WTC11 (cell line): Measurements from ENCODE around the gene TAX1BP3. TPM values are rescaled to one million over a fixed set of nuclear protein-coding genes. Genes with fewer than 3 reads are reported as not detected.

Source experiments
- ATAC-seq: fragments of 200-7000 bp; cut with Tn5 transposase; 2 replicates; pipeline ENCODE4 v1.10.0; 2021; ENCODE audit warnings: mild to moderate bottlenecking, moderate library complexity
- CTCF ChIA-PET: fragments of 300-600 bp; sonication (Branson Sonifier 250); formaldehyde crosslinking; loops from one replicate; lab custom pipeline; 2021; ENCODE audit warnings: antibody characterized with exemption; lab: Charles Lee
- POLR2A ChIA-PET: fragments of 350-600 bp; sonication (Branson Sonifier 250); formaldehyde crosslinking; loops from one replicate; lab custom pipeline; 2021; ENCODE audit warnings: antibody characterized with exemption; lab: Charles Lee
- DNase-seq: peaks from one replicate; pipeline ENCODE4 v3.0.0; 2021; ENCODE audit warnings: low spot score
- H3K27ac Mint-ChIP-seq: 2 replicates; pipeline ENCODE4 v1.8.0; 2021; ENCODE audit warnings: mixed read lengths
- H3K27me3 Mint-ChIP-seq: 2 replicates; pipeline ENCODE4 v1.8.0; 2021; ENCODE audit warnings: low read depth, mild to moderate bottlenecking, moderate library complexity, mixed read lengths
- H3K36me3 Mint-ChIP-seq: 2 replicates; pipeline ENCODE4 v1.8.0; 2021; ENCODE audit warnings: mixed read lengths
- H3K4me1 Mint-ChIP-seq: 2 replicates; pipeline ENCODE4 v1.8.0; 2022; ENCODE audit warnings: mixed read lengths
- H3K4me3 Mint-ChIP-seq: 2 replicates; pipeline ENCODE4 v1.8.0; 2021; ENCODE audit warnings: mild to moderate bottlenecking, moderate library complexity, mixed read lengths
- H3K9me3 Mint-ChIP-seq: 2 replicates; pipeline ENCODE4 v1.8.0; 2021; ENCODE audit warnings: mixed read lengths
- CDX4 ChIP-seq: fragments of 250-450 bp; sonication (Bioruptor Pico); IDR thresholded peaks from 2 replicates; pipeline ENCODE4 v1.9.0; 2021; ENCODE audit warnings: moderate library complexity, mild to moderate bottlenecking, inconsistent platforms, borderline replicate concordance
- CREB1 ChIP-seq: sonication (generic); formaldehyde crosslinking; IDR thresholded peaks from 2 replicates; pipeline ENCODE4 v1.8.0; 2023; ENCODE audit warnings: mild to moderate bottlenecking, missing genetic modification reagents
- EMX1 ChIP-seq: fragments of 250-450 bp; sonication (Bioruptor Pico); IDR thresholded peaks from 2 replicates; pipeline ENCODE4 v1.8.0; 2021; ENCODE audit warnings: mild to moderate bottlenecking
- NR1H2 ChIP-seq: sonication (generic); formaldehyde crosslinking; IDR thresholded peaks from 2 replicates; pipeline ENCODE4 v1.9.0; 2021; ENCODE audit warnings: mild to moderate bottlenecking, moderate library complexity, missing genetic modification reagents
- PRDM15 ChIP-seq: sonication (generic); formaldehyde crosslinking; IDR thresholded peaks from 2 replicates; pipeline ENCODE4 v1.8.0; 2022; ENCODE audit warnings: missing genetic modification reagents
- RORB ChIP-seq: fragments of 250-450 bp; sonication (Bioruptor Pico); IDR thresholded peaks from 2 replicates; pipeline ENCODE4 v1.9.0; 2021; ENCODE audit warnings: mild to moderate bottlenecking
- ZNF219 ChIP-seq: sonication (generic); formaldehyde crosslinking; IDR thresholded peaks from 2 replicates; pipeline ENCODE4 v1.8.0; 2023; ENCODE audit warnings: missing genetic modification reagents, mild to moderate bottlenecking, borderline replicate concordance
- ZNF423 ChIP-seq: fragments of 250-450 bp; sonication (Bioruptor Pico); IDR thresholded peaks from 2 replicates; pipeline ENCODE4 v2.1.2; 2022; ENCODE audit warnings: mild to moderate bottlenecking, moderate library complexity
- ZNF425 ChIP-seq: fragments of 250-450 bp; sonication (Bioruptor Pico); conservative IDR thresholded peaks from 2 replicates; pipeline ENCODE4 v1.9.0; 2021; ENCODE audit warnings: mild to moderate bottlenecking
- total RNA-seq: library from RNA; stranded (reverse); gene quantifications from 3 replicates; pipeline ENCODE4 v1.2.3, GENCODE V29; 2021
- TF ChIP-seq, protein P1 (sequence below): sonication (generic); formaldehyde crosslinking; IDR thresholded peaks from 2 replicates; pipeline ENCODE4 v1.8.1; 2022; ENCODE audit warnings: missing genetic modification reagents, borderline replicate concordance
- TF ChIP-seq, protein P2 (sequence below): fragments of 250-450 bp; sonication (Bioruptor Pico); IDR thresholded peaks from 2 replicates; pipeline ENCODE4 v1.8.0; 2021; ENCODE audit warnings: mild to moderate bottlenecking
- TF ChIP-seq, protein P3 (sequence below): fragments of 250-450 bp; sonication (Bioruptor Pico); IDR thresholded peaks from 2 replicates; pipeline ENCODE4 v2.1.2; 2022; ENCODE audit warnings: mild to moderate bottlenecking, moderate library complexity

Gene TAX1BP3
- total RNA-seq, 1 experiment from 2014 or later = 76.2 TPM

DNA sequence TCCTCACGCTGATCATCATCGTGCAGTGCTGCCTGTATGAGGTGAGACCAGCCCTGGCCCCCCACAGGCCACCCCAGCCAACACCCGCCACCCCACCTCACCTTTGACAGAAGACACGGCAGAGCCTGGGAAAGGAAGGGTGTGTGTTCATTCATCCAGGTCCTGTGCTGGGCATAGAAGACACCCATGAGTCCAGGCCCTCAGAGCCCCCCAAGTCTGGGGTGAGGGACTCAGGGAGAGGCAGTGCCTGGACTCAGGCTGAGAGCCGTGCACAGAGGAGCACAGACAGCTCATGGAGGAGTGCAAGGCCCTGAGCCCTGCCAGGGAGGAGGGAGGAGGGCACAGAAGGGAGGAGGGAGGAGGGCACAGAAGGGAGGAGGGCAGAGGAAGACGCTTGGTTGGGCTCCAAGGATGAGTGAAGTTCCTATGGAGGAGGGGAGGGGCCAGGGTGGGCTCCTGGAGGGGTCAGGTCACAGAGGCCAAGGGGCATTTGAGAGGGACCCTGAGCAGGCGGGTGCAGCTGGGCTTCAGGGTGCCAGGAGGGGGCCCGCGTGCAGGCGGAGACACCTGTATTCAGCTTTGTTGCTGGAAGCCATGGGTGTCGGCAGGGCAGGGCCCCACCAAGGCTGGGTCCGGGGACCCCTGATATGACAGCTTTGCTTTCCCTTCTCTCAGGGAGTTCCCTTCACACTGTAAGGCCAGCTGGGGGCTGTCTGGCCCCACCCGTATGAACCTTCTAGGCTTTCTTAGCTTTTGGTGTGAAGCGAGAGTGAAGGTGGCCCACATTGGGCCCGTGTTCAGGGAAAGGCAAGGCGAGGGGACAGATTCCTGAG lies 11.4 kb downstream of the TAX1BP3 start:
- Mint-ChIP-seq H3K4me1 (no peaks in the 10 kb centered on the region), H3K27me3 (no peaks in the 10 kb centered on the region), H3K9me3 (no peaks in the 10 kb centered on the region), H3K27ac (no peak overlapping the region; the same call in 1 of the 2 replicates)
- POLR2A ChIA-PET = interaction anchor here (0.6 kb wide), 1 partner anchor 74 kb away, joined by 3 read pairs; no protein-coding TSS in a partner anchor
- ATAC-seq (no peak), DNase-seq (no peak)
- TF ChIP-seq NR1H2 (no peak), ZNF423 (CRISPR knock-in tag) (no peak), CREB1 (CRISPR knock-in tag) (no peak), RORB (CRISPR knock-in tag) (no peak)
- TF ChIP-seq, protein P1, sequence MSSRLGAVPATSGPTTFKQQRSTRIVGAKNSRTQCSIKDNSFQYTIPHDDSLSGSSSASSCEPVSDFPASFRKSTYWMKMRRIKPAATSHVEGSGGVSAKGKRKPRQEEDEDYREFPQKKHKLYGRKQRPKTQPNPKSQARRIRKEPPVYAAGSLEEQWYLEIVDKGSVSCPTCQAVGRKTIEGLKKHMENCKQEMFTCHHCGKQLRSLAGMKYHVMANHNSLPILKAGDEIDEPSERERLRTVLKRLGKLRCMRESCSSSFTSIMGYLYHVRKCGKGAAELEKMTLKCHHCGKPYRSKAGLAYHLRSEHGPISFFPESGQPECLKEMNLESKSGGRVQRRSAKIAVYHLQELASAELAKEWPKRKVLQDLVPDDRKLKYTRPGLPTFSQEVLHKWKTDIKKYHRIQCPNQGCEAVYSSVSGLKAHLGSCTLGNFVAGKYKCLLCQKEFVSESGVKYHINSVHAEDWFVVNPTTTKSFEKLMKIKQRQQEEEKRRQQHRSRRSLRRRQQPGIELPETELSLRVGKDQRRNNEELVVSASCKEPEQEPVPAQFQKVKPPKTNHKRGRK = no peak
- TF ChIP-seq, all 79 proteins: peak for 0
- H3K36me3 Mint-ChIP-seq = no peaks in the 10 kb centered on the region
- CTCF ChIA-PET = interaction anchor here (0.6 to 1.4 kb wide), 2 partner anchors 11 to 26 kb away, joined by 3 to 4 read pairs; no protein-coding TSS in a partner anchor
- no peak overlapping the region for H3K4me3 Mint-ChIP-seq

GRCh38 chr17:3656353-3656752 lies 12.0 kb downstream of the TAX1BP3 start:
- Mint-ChIP-seq H3K27ac (no peak overlapping the region; the same call in 1 of the 2 replicates), H3K36me3 (no peaks in the 10 kb centered on the region), H3K4me1 (no peaks in the 10 kb centered on the region), H3K9me3 (no peaks in the 10 kb centered on the region), H3K27me3 (no peaks in the 10 kb centered on the region), H3K4me3 (no peak overlapping the region)
- TF ChIP-seq, protein P2, sequence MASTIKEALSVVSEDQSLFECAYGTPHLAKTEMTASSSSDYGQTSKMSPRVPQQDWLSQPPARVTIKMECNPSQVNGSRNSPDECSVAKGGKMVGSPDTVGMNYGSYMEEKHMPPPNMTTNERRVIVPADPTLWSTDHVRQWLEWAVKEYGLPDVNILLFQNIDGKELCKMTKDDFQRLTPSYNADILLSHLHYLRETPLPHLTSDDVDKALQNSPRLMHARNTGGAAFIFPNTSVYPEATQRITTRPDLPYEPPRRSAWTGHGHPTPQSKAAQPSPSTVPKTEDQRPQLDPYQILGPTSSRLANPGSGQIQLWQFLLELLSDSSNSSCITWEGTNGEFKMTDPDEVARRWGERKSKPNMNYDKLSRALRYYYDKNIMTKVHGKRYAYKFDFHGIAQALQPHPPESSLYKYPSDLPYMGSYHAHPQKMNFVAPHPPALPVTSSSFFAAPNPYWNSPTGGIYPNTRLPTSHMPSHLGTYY = no peak
- POLR2A ChIA-PET = interaction anchor here (0.6 kb wide), 1 partner anchor 74 kb away, joined by 3 read pairs; no protein-coding TSS in a partner anchor
- DNase-seq = no peak
- no peak for ATAC-seq
- CTCF ChIA-PET = no interaction called here

GRCh38 chr17:3655766-3656165 lies 12.6 kb downstream of the TAX1BP3 start:
- H3K4me3 Mint-ChIP-seq = no peak overlapping the region
- no peaks in the 10 kb centered on the region for H3K27me3 Mint-ChIP-seq
- H3K27ac Mint-ChIP-seq = 0 out of 2 replicates have a peak overlapping the region, but pooled peaks have one; percentile 41
- no peaks in the 10 kb centered on the region for H3K9me3 Mint-ChIP-seq
- H3K4me1 Mint-ChIP-seq = no peaks in the 10 kb centered on the region
- H3K36me3 Mint-ChIP-seq = no peaks in the 10 kb centered on the region
- ChIA-PET CTCF (interaction anchor here (0.6 to 2.5 kb wide), 2 partner anchors 27 to 36 kb away, joined by 3 to 5 read pairs; no protein-coding TSS in a partner anchor), POLR2A (no interaction called here)
- DNase-seq (no peak), ATAC-seq (no peak)
- no peak for TF ChIP-seq RORB (CRISPR knock-in tag)
- TF ChIP-seq ZNF219 (CRISPR knock-in tag) = no peak
- no peak for TF ChIP-seq CDX4 (CRISPR knock-in tag)
- TF ChIP-seq, protein P1 = no peak
- TF ChIP-seq ZNF425 = no peak
- TF ChIP-seq, protein P3, sequence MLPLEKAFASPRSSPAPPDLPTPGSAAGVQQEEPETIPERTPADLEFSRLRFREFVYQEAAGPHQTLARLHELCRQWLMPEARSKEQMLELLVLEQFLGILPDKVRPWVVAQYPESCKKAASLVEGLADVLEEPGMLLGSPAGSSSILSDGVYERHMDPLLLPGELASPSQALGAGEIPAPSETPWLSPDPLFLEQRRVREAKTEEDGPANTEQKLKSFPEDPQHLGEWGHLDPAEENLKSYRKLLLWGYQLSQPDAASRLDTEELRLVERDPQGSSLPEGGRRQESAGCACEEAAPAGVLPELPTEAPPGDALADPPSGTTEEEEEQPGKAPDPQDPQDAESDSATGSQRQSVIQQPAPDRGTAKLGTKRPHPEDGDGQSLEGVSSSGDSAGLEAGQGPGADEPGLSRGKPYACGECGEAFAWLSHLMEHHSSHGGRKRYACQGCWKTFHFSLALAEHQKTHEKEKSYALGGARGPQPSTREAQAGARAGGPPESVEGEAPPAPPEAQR (CRISPR knock-in tag) = no peak
- no peak for TF ChIP-seq PRDM15 (CRISPR knock-in tag)
- no peak for TF ChIP-seq EMX1 (CRISPR knock-in tag)
